ENCODE results near the gene LPP. TPM values are rescaled to one million over a fixed set of nuclear protein-coding genes. Genes with fewer than 3 reads are reported as not detected.

Gene LPP
- total RNA-seq, 1 experiment from 2014 or later, result 120 TPM

DNA sequence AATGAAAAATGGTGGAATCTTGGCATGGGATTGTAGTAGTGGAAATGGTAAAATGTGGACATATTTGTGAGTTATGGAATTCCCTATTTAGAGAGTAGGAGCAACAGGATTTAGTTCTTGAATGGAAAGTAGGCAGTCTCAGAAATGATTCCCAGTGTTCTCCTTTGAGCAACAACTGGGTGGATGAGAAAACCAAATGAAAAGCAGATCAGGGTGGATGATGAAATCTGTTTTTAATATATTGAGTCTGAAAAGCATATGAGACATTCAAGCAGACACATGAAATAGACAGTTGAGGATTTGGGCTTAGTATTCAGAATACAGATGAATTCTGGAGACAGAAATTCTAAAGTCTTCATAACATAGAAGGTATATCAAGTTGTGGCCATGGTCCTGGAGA, 451.3 kb downstream of the LPP start:
- no peaks in the 10 kb centered on the region for H3K4me1 ChIP-seq
- CTCF ChIA-PET, result no interaction called here
- H3K27ac Mint-ChIP-seq (ENCODE audit: unreplicated experiment), result no peak overlapping the region

DNA sequence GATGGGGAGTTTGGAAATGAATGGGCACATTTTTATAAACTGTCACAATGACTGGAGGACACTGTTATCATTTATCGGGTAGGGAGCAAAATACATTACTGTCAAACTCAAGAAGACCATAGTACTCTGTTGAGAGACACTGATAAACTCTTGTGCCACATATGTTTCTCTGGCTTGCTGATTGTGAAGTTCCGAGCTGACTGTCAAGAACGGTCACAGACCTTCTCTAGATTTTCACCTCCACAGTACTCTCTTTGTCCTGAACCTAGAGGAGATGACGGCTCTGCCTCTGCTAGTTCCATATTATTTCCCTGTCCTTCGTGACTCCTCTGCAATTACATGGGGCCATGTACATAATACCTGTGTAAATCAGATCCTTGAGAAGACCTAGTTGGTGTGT, 451.9 kb downstream of the LPP start:
- TF ChIP-seq, protein P1, sequence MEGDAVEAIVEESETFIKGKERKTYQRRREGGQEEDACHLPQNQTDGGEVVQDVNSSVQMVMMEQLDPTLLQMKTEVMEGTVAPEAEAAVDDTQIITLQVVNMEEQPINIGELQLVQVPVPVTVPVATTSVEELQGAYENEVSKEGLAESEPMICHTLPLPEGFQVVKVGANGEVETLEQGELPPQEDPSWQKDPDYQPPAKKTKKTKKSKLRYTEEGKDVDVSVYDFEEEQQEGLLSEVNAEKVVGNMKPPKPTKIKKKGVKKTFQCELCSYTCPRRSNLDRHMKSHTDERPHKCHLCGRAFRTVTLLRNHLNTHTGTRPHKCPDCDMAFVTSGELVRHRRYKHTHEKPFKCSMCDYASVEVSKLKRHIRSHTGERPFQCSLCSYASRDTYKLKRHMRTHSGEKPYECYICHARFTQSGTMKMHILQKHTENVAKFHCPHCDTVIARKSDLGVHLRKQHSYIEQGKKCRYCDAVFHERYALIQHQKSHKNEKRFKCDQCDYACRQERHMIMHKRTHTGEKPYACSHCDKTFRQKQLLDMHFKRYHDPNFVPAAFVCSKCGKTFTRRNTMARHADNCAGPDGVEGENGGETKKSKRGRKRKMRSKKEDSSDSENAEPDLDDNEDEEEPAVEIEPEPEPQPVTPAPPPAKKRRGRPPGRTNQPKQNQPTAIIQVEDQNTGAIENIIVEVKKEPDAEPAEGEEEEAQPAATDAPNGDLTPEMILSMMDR (IDR thresholded peaks at IDR 0.05; ENCODE audit: insufficient read depth in 1 of 2, low read depth in 1 of 2, low read length in 1 of 2, severe bottlenecking in 1 of 2, unreplicated experiment in 1 of 2), result no peak
- Histone ChIP-seq H3K27me3 (replicated peaks; ENCODE audit: control insufficient read depth, insufficient read depth, low read length) (no peaks in the 10 kb centered on the region), H3K4me3 (ENCODE audit: low read depth, low read length) (no peak overlapping the region), H3K9me3 (no peaks in the 10 kb centered on the region), H3K36me3 (ENCODE audit: control insufficient read depth, insufficient read depth, low read length) (peaks cover 2% of the 10 kb centered on the region), H3K4me1 (no peaks in the 10 kb centered on the region)
- DNase-seq, result no peak
- Mint-ChIP-seq H3K4me1 (ENCODE audit: low read depth, unreplicated experiment) (no peaks in the 10 kb centered on the region), H3K27me3 (ENCODE audit: insufficient read depth, unreplicated experiment) (no peaks in the 10 kb centered on the region), H3K27ac (ENCODE audit: unreplicated experiment) (no peak overlapping the region), H3K9me3 (ENCODE audit: unreplicated experiment) (peaks cover 13% of the 10 kb centered on the region), H3K4me3 (ENCODE audit: unreplicated experiment) (no peak overlapping the region), H3K36me3 (ENCODE audit: insufficient read depth, unreplicated experiment) (peaks cover 32% of the 10 kb centered on the region)
- POLR2A ChIA-PET, result no interaction called here
- intact Hi-C loops (cut with micrococcal nuclease; ENCODE audit: unreplicated experiment), result no loop called here
- CTCF ChIA-PET, result no interaction called here
- BruUV-seq (replicated peaks), result no TSS peak

More for the DNA sequence above, 451.3 kb downstream of the LPP start:
- no peak for DNase-seq
- Histone ChIP-seq H3K4me3 (ENCODE audit: low read depth, low read length) (no peak overlapping the region), H3K9me3 (no peaks in the 10 kb centered on the region), H3K36me3 (ENCODE audit: control insufficient read depth, insufficient read depth, low read length) (peaks cover 2% of the 10 kb centered on the region), H3K27me3 (replicated peaks; ENCODE audit: control insufficient read depth, insufficient read depth, low read length) (no peaks in the 10 kb centered on the region)
- Mint-ChIP-seq H3K4me3 (ENCODE audit: unreplicated experiment) (no peak overlapping the region), H3K9me3 (ENCODE audit: unreplicated experiment) (peaks cover 13% of the 10 kb centered on the region), H3K4me1 (ENCODE audit: low read depth, unreplicated experiment) (no peaks in the 10 kb centered on the region), H3K27me3 (ENCODE audit: insufficient read depth, unreplicated experiment) (no peaks in the 10 kb centered on the region), H3K36me3 (ENCODE audit: insufficient read depth, unreplicated experiment) (peaks cover 30% of the 10 kb centered on the region)
- POLR2A ChIA-PET, result no interaction called here
- no TSS peak for BruUV-seq (replicated peaks)
- TF ChIP-seq, protein P1 (IDR thresholded peaks at IDR 0.05; ENCODE audit: insufficient read depth in 1 of 2, low read depth in 1 of 2, low read length in 1 of 2, severe bottlenecking in 1 of 2, unreplicated experiment in 1 of 2), result no peak
- intact Hi-C loops (cut with micrococcal nuclease; ENCODE audit: unreplicated experiment), result no loop called here

DNA sequence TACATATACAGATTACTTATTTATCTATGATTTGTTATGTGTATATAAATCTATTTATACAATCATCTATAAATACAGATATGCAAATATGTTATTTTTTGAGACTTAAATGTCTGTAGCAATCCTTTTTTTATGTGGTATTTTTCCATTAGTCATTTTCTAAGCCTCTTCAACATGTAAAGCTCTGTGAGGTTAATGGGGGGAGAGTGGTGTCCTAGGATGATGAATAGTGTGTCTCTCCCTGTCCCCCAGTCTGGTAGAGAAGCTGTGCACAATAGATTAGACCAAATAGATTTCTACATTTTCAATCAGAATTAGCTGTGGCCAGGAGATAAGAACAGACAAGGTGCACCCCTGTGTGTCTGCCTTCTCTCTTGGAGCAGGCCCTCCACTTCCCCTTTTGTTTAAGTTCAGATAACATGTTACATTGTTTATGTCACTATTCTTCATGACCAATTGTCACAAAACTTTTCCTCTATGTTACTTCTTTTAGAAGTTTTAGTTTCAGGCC, 453.9 kb downstream of the LPP start:
- H3K9me3 Mint-ChIP-seq (ENCODE audit: unreplicated experiment), result peaks cover 13% of the 10 kb centered on the region
- POLR2A ChIA-PET, result no interaction called here

More for the DNA sequence above, 453.9 kb downstream of the LPP start:
- no TSS peak for BruUV-seq (replicated peaks)
- CTCF ChIA-PET, result no interaction called here
- TF ChIP-seq, protein P1 (IDR thresholded peaks at IDR 0.05; ENCODE audit: insufficient read depth in 1 of 2, low read depth in 1 of 2, low read length in 1 of 2, severe bottlenecking in 1 of 2, unreplicated experiment in 1 of 2), result no peak
- Histone ChIP-seq H3K4me3 (ENCODE audit: low read depth, low read length) (no peak overlapping the region), H3K27me3 (replicated peaks; ENCODE audit: control insufficient read depth, insufficient read depth, low read length) (no peaks in the 10 kb centered on the region), H3K9me3 (no peaks in the 10 kb centered on the region), H3K4me1 (no peaks in the 10 kb centered on the region), H3K36me3 (ENCODE audit: control insufficient read depth, insufficient read depth, low read length) (peaks cover 2% of the 10 kb centered on the region)
- Mint-ChIP-seq H3K27me3 (ENCODE audit: insufficient read depth, unreplicated experiment) (no peaks in the 10 kb centered on the region), H3K36me3 (ENCODE audit: insufficient read depth, unreplicated experiment) (peaks cover 44% of the 10 kb centered on the region), H3K4me3 (ENCODE audit: unreplicated experiment) (no peak overlapping the region), H3K4me1 (ENCODE audit: low read depth, unreplicated experiment) (no peaks in the 10 kb centered on the region), H3K27ac (ENCODE audit: unreplicated experiment) (no peak overlapping the region)
- intact Hi-C loops (cut with micrococcal nuclease; ENCODE audit: unreplicated experiment), result no loop called here
- DNase-seq, result no peak

All from Caco-2 (cell line).